GM20000 (cell line): ENCODE measurements around the gene QSER1.
"Not testable (repeated sequence)": the region's sequence is repeated elsewhere in the genome, so short reads cannot be mapped to it uniquely, and the experiment has no call there.

Experiments used
- DNase-seq: peaks from one replicate; pipeline ENCODE4 v3.0.0; 2012; ENCODE audit warnings: low spot score
- TF ChIP-seq, protein P1 (sequence below): IDR thresholded peaks from 2 replicates; pipeline ENCODE4 v1.5.1; 2012; ENCODE audit warnings: mild to moderate bottlenecking, control low read depth; ENCODE audit errors: extremely low read depth, missing control alignments

The QSER1 gene

GRCh38 chr11:32858731-32859130 lies 33.9 kb upstream of the QSER1 start:
- TF ChIP-seq, protein P1, sequence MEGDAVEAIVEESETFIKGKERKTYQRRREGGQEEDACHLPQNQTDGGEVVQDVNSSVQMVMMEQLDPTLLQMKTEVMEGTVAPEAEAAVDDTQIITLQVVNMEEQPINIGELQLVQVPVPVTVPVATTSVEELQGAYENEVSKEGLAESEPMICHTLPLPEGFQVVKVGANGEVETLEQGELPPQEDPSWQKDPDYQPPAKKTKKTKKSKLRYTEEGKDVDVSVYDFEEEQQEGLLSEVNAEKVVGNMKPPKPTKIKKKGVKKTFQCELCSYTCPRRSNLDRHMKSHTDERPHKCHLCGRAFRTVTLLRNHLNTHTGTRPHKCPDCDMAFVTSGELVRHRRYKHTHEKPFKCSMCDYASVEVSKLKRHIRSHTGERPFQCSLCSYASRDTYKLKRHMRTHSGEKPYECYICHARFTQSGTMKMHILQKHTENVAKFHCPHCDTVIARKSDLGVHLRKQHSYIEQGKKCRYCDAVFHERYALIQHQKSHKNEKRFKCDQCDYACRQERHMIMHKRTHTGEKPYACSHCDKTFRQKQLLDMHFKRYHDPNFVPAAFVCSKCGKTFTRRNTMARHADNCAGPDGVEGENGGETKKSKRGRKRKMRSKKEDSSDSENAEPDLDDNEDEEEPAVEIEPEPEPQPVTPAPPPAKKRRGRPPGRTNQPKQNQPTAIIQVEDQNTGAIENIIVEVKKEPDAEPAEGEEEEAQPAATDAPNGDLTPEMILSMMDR, result no peak

DNA sequence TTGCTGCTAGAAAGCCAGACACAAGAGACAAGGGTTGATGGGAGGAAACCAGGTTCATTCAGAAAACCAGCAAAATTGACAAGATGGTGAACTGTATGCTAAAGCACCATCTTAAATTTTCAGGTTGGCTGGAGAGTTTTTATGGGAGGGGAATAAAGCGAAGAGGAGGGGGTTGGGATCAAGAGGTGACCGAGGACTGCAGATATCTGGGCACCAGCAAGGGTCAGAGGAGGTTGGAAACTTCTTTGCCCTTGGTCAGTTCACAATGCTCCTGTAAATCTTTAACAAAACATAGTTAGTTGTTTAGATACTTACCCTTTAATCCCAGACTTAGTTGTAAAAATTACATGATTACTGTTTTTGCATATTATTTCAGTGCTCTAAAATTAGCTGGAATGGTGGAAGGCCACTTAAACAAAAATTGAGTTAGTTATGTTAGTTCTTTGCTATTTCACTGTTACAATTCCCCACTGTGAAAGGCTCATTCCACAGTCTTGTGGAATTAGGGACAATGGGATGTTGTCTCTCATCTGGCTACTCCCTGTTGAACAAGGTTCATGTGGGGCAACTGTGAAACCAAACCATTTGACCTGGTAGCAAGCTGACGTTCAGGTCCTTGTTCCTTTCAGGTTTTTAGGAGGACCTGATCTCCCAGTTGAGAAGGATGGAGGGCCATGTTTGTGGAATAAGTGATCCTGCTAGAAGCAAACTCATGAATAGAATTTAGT lies 30.6 kb upstream of the QSER1 start:
- DNase-seq, result no peak
- TF ChIP-seq, protein P1, result no peak

More at GRCh38 chr11:32858731-32859130, 33.9 kb upstream of the QSER1 start:
- no peak for DNase-seq

DNA sequence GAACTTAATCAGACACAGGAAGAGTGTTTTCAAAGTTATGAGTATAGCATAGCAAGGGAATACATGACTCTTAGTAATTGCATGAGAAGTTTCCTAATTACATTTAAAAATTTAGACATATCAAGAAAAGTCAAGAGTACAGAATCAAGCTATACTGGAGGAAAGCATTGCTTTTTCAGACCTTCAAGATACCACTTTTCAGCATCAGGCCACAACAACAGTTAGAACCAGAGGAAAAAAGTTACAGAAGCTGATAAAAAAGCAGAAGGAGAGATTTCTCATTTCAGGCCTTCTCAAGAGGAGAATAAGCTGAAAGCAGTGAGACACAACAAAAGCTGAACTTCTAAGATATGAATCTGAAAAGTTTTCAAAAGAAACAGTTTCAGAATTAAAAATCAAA lies 28.1 kb upstream of the QSER1 start:
- DNase-seq, result no peak

DNA sequence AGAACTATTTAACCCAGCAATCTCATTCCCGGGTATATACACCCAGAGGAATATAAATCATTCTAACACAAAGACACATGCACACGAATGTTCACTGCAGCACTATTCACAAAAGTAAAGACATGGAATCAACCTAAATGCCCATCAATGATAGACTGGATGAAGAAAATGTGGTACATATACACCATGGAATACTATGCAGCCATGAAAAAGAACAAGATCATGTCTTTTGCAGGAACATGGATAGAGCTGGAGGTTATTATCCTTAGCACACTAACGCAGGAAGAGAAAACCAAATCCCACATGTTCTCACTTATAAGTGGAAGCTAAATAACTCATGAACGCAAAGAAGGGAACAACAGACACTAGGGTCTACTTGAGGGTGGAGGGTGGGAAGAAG lies 23.9 kb upstream of the QSER1 start:
- DNase-seq, result not testable (repeated sequence)

More for the DNA sequence above, 28.1 kb upstream of the QSER1 start:
- TF ChIP-seq, protein P1, result no peak

DNA sequence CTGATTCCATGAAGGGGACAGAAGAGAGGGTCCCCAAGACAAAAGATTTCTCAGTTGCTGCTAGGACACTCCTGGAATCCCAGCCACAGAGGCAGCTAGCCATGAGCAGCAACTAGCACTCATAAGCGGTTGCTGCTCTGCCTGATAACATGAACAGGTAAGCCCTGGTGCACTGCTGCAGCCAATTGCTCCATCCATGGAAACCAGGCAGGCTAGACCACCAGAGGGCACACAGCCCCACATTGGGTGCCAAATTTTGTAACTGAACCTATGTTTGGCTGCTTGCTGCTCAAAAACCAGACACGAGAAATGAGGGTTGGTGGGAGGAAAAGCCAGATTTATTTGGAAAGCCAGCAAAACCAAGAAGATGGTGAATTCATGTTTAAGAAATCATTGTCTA lies 21.9 kb upstream of the QSER1 start:
- DNase-seq, result no peak
- TF ChIP-seq, protein P1, result no peak

DNA sequence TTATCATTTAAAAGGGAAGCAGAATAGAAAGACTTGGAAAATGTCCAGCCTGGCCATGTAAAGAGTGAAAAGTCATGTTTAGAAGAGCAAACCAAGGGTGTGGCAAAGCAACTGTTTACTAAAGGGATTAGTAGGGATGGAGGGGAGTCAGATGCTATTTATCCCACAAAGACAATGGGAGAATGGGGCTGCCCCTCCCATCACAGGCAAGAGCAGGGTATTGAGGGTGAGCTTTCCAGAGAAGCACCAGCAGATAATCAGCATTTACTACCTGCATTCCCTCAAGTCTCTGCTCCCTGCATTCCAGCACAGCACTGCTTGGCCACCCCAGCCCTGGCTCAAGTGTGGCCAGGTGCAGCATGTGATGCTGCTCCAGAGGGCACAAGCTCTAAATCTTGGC lies 18.5 kb upstream of the QSER1 start:
- no peak for DNase-seq
- TF ChIP-seq, protein P1, result no peak

DNA sequence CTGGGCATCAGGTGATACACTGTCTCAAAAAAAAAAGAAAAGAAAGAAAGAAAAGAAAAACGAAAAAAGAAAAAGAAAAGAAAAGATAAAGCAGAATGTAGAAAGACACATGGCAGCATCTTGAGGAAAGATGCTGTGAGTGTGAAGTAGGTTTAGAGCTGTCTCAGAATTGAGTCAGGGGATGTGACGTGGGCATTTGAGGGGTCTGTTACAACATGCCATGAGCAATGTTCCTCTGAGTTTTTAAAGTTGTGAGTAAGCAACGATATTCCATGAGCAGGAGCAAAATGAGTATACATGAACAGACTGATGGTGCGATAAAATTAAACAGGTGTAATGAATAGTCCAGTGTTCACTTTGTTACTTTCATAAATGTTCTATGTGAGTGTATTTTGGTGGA lies 11.3 kb upstream of the QSER1 start:
- no peak for DNase-seq
- TF ChIP-seq, protein P1, result no peak

DNA sequence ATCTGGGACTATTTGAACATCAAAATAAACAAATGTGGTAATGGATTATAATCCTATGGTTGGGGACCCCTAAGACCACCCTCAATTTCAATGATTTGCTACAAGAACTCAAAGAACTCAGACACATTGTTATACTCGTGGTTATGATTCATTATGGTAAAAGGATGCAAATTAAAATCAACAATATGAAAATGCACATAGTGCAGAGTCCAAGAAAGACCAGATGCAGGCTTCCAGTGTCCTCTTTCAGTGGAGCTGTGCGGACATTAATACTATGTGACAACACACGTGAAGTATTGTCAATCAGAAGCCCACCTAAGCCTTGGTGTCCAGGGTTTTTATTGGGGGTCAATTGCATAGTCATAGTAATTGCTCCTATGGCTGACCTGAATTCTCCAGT lies 9.2 kb upstream of the QSER1 start:
- TF ChIP-seq, protein P1, result no peak
- no peak for DNase-seq
